Peyer's patch (tissue), 4 donors: ENCODE measurements around the gene TERF2IP. TPM values are rescaled to one million over a fixed set of nuclear protein-coding genes. Genes with fewer than 3 reads are reported as not detected.

ENCODE experiments used
- DNase-seq, 3 donors: peaks; one replicate each; pipeline ENCODE4 v3.0.0-alpha.2; 2017 to 2019
- H3K27ac ChIP-seq, 4 donors: fragments of 200-600 bp; sonication (generic); one replicate each; pipeline ENCODE4 v1.5.1; 2016 to 2019
- H3K27me3 ChIP-seq, 2 donors: fragments of 200-600 bp; sonication (generic); one replicate each; pipeline ENCODE4 v1.5.1; 2019
- H3K36me3 ChIP-seq, 3 donors: fragments of 200-600 bp; sonication (generic); one replicate each; pipeline ENCODE4 v1.5.1; 2016 to 2019
- H3K4me1 ChIP-seq, 4 donors: fragments of 200-600 bp; sonication (generic); one replicate each; pipeline ENCODE4 v1.5.1; 2016 to 2019
- H3K4me3 ChIP-seq, 4 donors: fragments of 200-600 bp; sonication (generic); 1 replicate in 3 of 4; 2 replicates in 1 of 4; pipeline ENCODE4 v1.5.1; 2016 to 2019; ENCODE audit warnings: mild to moderate bottlenecking in 1 of 4
- H3K9me3 ChIP-seq, 4 donors: fragments of 200-600 bp; sonication (generic); one replicate each; pipeline ENCODE4 v1.5.1; 2016 to 2019; ENCODE audit warnings: mild to moderate bottlenecking in 1 of 4
- POLR2A ChIP-seq, 2 donors: fragments of 450-650 bp; IDR thresholded peaks; one replicate each; pipeline ENCODE4 v1.5.1; 2017; ENCODE audit warnings: antibody characterized with exemption in 2 of 2, mild to moderate bottlenecking in 2 of 2, moderate library complexity in 2 of 2
- total RNA-seq, 4 donors: library from RNA; depleted of rRNA; stranded (reverse); fragments of >200 nt; gene quantifications; one replicate each; pipeline ENCODE4 v1.1.0, GENCODE V29; 2016
- TF ChIP-seq, protein P1 (sequence below), 6 experiments: fragments of 450-650 bp in 4 of 6; fragments of 200-600 bp in 2 of 6; sonication (generic) in 1 of 6; IDR thresholded peaks; one replicate each; pipeline ENCODE4 v1.5.1; 2017 to 2019; ENCODE audit warnings: antibody characterized with exemption in 6 of 6, mild to moderate bottlenecking in 3 of 6, moderate library complexity in 1 of 6

The TERF2IP gene
- total RNA-seq, 4 donors from 2014 or later, result 28.9 to 31.0 (median 30.8) TPM

GRCh38 chr16:75629132-75629531, 18.4 kb upstream of the TERF2IP start:
- no peaks in the 10 kb centered on the region for H3K9me3 ChIP-seq
- H3K4me1 ChIP-seq, result no peaks in the 10 kb centered on the region
- H3K27ac ChIP-seq, result no peak overlapping the region
- H3K4me3 ChIP-seq, result no peak overlapping the region
- TF ChIP-seq POLR2A (IDR thresholded peaks at IDR 0.05), result no peak
- TF ChIP-seq, protein P1, sequence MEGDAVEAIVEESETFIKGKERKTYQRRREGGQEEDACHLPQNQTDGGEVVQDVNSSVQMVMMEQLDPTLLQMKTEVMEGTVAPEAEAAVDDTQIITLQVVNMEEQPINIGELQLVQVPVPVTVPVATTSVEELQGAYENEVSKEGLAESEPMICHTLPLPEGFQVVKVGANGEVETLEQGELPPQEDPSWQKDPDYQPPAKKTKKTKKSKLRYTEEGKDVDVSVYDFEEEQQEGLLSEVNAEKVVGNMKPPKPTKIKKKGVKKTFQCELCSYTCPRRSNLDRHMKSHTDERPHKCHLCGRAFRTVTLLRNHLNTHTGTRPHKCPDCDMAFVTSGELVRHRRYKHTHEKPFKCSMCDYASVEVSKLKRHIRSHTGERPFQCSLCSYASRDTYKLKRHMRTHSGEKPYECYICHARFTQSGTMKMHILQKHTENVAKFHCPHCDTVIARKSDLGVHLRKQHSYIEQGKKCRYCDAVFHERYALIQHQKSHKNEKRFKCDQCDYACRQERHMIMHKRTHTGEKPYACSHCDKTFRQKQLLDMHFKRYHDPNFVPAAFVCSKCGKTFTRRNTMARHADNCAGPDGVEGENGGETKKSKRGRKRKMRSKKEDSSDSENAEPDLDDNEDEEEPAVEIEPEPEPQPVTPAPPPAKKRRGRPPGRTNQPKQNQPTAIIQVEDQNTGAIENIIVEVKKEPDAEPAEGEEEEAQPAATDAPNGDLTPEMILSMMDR (IDR thresholded peaks at IDR 0.05), result no peak
- DNase-seq, result no peak
- peaks cover 0 to 86% (median 0%) of the 10 kb centered on the region in 3 donors for H3K36me3 ChIP-seq
- H3K27me3 ChIP-seq, result no peaks in the 10 kb centered on the region

DNA sequence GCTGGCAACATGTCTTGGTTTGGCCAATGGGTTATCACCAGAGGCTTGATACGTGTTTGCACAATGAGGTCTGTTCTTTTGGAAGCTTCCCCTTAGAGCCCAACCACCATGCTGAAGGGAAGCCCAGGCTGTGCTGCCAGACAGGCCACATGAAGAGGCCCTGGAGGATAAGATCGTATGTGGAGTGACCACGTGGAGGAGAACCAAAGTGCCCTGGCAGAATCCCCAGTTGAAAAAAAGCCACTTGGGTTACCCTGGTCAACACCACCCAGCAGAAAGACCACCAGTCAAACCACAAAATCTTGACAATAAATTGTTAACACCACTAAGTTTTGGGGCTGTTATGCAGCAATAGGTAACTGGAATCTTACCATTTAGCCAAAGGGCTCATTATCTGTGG, 17.5 kb upstream of the TERF2IP start:
- Histone ChIP-seq H3K9me3 (no peaks in the 10 kb centered on the region), H3K27me3 (no peaks in the 10 kb centered on the region), H3K4me3 (no peak overlapping the region), H3K27ac (no peak overlapping the region), H3K4me1 (no peaks in the 10 kb centered on the region), H3K36me3 (peaks cover 0 to 95% (median 0%) of the 10 kb centered on the region in 3 donors)
- TF ChIP-seq POLR2A (IDR thresholded peaks at IDR 0.05), result no peak
- TF ChIP-seq, protein P1 (IDR thresholded peaks at IDR 0.05), result no peak
- no peak for DNase-seq

GRCh38 chr16:75632857-75633256, 14.7 kb upstream of the TERF2IP start:
- H3K4me1 ChIP-seq, result no peaks in the 10 kb centered on the region
- TF ChIP-seq, protein P1 (IDR thresholded peaks at IDR 0.05), result no peak
- no peak for TF ChIP-seq POLR2A (IDR thresholded peaks at IDR 0.05)
- no peak overlapping the region for H3K4me3 ChIP-seq
- peaks cover 0 to 99% (median 0%) of the 10 kb centered on the region in 3 donors for H3K36me3 ChIP-seq
- H3K9me3 ChIP-seq, result no peaks in the 10 kb centered on the region
- H3K27me3 ChIP-seq, result no peaks in the 10 kb centered on the region
- DNase-seq, result no peak
- H3K27ac ChIP-seq, result no peak overlapping the region

DNA sequence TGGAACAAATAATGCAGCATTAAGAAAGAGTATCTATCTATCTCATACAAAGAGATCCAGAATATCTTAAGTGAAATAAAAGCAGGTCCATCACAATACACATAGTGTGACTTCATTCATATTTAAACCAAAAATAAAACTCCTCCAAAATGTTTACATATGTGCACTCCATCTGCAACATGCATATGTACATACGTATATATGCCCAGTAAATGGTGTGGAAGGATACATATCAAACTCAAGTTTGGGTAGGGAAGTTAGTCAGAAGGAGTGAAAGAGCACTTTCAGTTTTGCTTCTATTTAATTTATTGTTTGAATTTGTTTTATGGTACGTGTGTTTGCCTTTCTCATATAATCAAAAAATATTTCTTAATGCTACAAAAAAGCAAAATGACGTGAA, 12.5 kb upstream of the TERF2IP start:
- no peaks in the 10 kb centered on the region for H3K9me3 ChIP-seq
- no peaks in the 10 kb centered on the region for H3K4me1 ChIP-seq
- DNase-seq, result no peak
- no peak overlapping the region for H3K27ac ChIP-seq
- peaks cover 0 to 99% (median 0%) of the 10 kb centered on the region in 3 donors for H3K36me3 ChIP-seq
- no peak overlapping the region for H3K4me3 ChIP-seq
- H3K27me3 ChIP-seq, result no peaks in the 10 kb centered on the region
- TF ChIP-seq POLR2A (IDR thresholded peaks at IDR 0.05), result no peak
- TF ChIP-seq, protein P1 (IDR thresholded peaks at IDR 0.05), result no peak

GRCh38 chr16:75640598-75640997, 7.0 kb upstream of the TERF2IP start:
- H3K4me1 ChIP-seq, result peaks cover 0 to 14% (median 3%) of the 10 kb centered on the region in 4 donors
- peaks cover 0 to 80% (median 0%) of the 10 kb centered on the region in 3 donors for H3K36me3 ChIP-seq
- TF ChIP-seq, protein P1 (IDR thresholded peaks at IDR 0.05), result no peak
- TF ChIP-seq POLR2A (IDR thresholded peaks at IDR 0.05), result no peak
- no peak for DNase-seq
- no peaks in the 10 kb centered on the region for H3K9me3 ChIP-seq
- H3K27me3 ChIP-seq, result no peaks in the 10 kb centered on the region
- H3K27ac ChIP-seq, result no peak overlapping the region
- no peak overlapping the region for H3K4me3 ChIP-seq
